ENCODE data around the gene PIP5K1C. TPM values are rescaled to one million over a fixed set of nuclear protein-coding genes. Genes with fewer than 3 reads are reported as not detected.

The PIP5K1C gene
- total RNA-seq, 2 experiments from 2014 or later = 18.3 to 19.6 TPM

DNA sequence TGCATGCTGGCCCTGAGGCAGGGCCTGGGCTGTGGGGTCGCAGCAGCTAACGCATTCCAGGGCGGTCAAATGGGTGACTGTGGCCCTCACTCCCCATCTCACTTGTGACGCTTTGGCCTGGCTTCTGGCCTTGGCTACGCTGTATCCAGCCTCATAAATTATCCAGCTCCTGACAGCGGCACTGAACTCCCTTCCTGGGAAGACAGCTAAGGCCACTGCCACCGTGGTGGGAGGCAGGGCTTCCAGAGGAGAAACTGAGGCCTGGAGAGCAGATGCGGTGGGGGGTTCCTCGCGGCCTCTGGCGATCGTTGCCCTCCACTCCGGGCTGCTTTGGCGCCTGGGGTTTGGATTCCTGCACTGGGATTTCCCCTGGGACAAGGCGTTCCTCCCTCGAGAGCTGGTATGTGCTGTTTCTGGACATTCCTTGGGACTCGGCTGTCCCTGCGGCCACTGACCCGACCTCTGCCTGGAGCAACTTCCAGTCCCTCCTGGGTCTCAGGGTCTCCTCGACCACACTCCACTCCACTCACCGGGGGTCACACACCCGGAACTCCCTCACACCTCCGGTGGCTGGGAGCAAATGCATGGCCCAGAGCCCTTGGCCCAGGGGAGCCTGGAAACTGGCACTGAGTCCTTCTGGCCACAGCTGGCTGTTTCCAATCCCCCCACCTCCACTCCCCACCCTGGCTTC lies 97.0 kb downstream of the PIP5K1C start:
- Mint-ChIP-seq H3K36me3 (ENCODE audit: low read depth) (no peaks in the 10 kb centered on the region), H3K4me3 (no peak overlapping the region), H3K27me3 (peaks cover 8% of the 10 kb centered on the region), H3K9me3 (no peaks in the 10 kb centered on the region), H3K4me1 (peaks cover 5% of the 10 kb centered on the region), H3K27ac (no peak overlapping the region)
- DNase-seq = no peak
- CTCF ChIA-PET = interaction anchor here (0.7 kb wide), 1 partner anchor 799 kb away, joined by 3 read pairs; the partner anchor contains the start of gene CHAF1A
- POLR2A ChIA-PET = no interaction called here

DNA sequence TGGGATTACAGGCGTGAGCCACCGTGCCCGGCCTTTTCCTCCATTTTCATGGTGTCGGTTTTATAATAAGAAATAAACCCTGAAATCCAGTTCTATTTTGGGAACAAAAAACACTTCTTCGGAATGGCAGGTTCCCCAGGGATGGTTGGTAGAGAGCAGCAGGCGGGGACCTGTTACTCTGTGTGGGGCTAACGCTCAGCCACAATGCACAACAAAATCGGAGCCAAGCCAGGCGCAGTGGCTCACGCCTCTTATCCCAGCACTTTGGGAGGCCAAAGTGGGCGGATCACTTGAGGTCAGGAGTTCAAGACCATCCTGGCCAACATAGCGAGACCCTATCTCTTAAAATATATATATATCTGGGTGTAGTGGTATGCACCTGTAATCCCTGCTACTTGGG lies 99.2 kb downstream of the PIP5K1C start:
- no peak for DNase-seq
- H3K27me3 Mint-ChIP-seq = no peaks in the 10 kb centered on the region
- H3K9me3 Mint-ChIP-seq = no peaks in the 10 kb centered on the region
- H3K4me1 Mint-ChIP-seq = no peaks in the 10 kb centered on the region
- H3K27ac Mint-ChIP-seq = no peak overlapping the region
- H3K4me3 Mint-ChIP-seq = no peak overlapping the region
- POLR2A ChIA-PET = no interaction called here
- CTCF ChIA-PET = interaction anchor here (0.7 kb wide), 1 partner anchor 43 kb away, joined by 3 read pairs; no protein-coding TSS in a partner anchor
- H3K36me3 Mint-ChIP-seq (ENCODE audit: low read depth) = no peaks in the 10 kb centered on the region

DNA sequence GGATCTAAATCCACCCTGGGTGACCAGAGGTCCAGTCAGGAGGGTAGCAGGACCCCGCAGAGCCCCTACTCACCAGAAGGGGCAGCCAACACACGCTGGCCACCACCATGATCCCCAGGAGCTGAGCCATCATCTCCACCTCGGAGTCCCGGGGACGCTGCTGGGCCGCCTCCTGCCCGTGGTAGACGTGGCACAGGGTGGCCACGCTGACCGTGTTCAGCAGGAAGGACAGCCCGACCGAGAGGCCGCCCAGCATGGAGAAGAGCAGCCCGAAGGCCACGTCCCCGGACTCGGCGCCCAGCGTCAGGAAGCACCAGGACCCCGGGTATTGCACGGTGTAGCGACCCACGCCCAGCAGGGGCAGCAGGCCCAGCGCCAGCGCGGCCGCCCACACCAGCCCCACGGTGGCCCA lies 100.5 kb downstream of the PIP5K1C start:
- Mint-ChIP-seq H3K27me3 (no peaks in the 10 kb centered on the region), H3K9me3 (no peaks in the 10 kb centered on the region), H3K27ac (no peak overlapping the region), H3K36me3 (ENCODE audit: low read depth) (no peaks in the 10 kb centered on the region), H3K4me1 (no peaks in the 10 kb centered on the region), H3K4me3 (no peak overlapping the region)
- DNase-seq = no peak
- POLR2A ChIA-PET = no interaction called here
- CTCF ChIA-PET = no interaction called here

DNA sequence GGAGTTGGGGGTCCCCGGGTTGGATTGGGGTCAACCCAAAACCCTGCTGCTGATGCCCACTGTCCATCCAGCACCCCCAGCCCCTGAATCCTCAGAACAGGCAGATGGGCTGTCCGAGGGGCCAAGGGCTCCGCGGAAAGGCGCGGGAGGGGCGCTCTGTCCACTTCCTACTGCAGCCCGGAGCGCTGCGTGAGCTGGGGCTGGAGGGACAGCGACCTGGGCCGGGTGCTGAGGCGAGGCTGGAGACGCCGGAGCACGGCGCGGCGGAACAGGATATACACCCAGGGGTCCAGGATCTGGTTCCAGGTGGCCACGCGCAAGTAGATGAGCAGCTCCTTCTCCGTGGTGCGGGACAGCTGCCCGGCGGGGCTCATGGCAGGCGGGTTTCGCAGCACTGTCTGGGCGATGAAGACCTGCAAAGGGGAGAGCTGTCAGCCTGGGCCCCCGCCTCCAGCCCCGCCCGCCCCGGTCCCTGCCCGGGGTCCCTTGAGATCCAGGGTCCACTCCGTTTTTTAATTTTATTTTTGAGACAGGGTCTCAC lies 104.7 kb downstream of the PIP5K1C start:
- Mint-ChIP-seq H3K4me3 (no peak overlapping the region), H3K27ac (no peak overlapping the region), H3K9me3 (peaks cover 3% of the 10 kb centered on the region), H3K27me3 (no peaks in the 10 kb centered on the region), H3K36me3 (ENCODE audit: low read depth) (no peaks in the 10 kb centered on the region), H3K4me1 (no peaks in the 10 kb centered on the region)
- ChIA-PET CTCF (no interaction called here), POLR2A (no interaction called here)
- no peak for DNase-seq

DNA sequence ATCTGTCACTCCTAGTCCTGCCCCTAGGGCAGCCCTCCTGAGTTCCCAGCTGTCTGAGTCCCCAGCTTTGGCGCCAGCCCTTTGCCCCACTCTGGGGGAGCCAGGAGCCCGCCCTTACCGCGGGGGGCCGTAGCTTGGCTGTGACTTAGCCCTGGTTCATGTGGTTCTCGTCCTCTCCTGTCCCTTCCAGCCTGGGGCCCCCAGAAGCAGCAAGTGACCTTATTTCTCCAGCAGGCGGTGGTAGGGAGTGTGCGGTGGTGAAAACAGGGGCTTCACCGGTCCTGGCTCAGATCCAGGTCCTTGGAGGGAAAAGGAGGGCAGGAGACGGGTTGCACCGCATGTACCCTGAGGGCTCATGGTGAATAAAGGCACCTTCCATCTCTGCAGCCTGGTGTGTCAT lies 107.1 kb downstream of the PIP5K1C start:
- CTCF ChIA-PET = no interaction called here
- no peaks in the 10 kb centered on the region for H3K36me3 Mint-ChIP-seq (ENCODE audit: low read depth)
- H3K9me3 Mint-ChIP-seq = peaks cover 7% of the 10 kb centered on the region
- no peaks in the 10 kb centered on the region for H3K4me1 Mint-ChIP-seq
- POLR2A ChIA-PET = no interaction called here
- no peak overlapping the region for H3K4me3 Mint-ChIP-seq
- no peak for DNase-seq
- H3K27me3 Mint-ChIP-seq = no peaks in the 10 kb centered on the region
- no peak overlapping the region for H3K27ac Mint-ChIP-seq

DNA sequence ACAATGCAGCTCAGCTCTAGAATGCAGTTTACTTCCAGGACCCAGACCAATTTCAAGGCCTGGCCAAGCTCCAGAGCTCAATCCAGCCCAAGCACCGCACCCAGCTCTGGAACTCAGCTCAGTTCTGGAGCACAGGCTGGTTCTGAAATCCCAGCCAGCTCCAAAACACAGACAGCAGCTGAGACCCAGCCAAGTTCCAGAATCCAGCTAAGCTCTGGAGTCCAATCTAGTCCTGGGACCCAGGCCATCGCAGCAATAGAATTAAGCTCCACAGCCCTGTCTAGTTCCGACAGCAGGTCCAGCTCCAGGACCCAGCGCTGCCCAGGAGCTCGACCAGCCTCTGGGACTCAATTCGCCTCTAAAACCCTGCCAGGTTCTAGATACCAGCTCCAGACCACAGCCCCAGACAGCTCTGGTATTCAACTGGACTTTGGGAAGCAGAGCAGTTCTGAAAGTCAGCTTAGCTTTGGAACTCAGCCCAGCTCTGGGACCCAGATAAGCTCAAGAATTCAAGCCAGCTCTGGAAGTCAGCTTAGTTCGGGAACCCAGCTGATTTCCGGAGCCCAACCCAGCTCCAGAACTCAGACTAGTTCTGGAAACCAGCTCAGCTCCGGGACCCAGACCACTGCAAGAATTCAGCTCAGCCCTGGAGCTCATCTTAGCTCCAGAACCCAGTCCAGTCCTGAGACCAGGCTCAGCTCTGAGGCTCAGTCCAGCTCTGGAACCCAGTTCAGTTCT lies 108.2 kb downstream of the PIP5K1C start:
- ChIA-PET CTCF (no interaction called here), POLR2A (no interaction called here)
- no peaks in the 10 kb centered on the region for H3K27me3 Mint-ChIP-seq
- no peaks in the 10 kb centered on the region for H3K4me1 Mint-ChIP-seq
- H3K9me3 Mint-ChIP-seq = peaks cover 7% of the 10 kb centered on the region
- H3K4me3 Mint-ChIP-seq = no peak overlapping the region
- H3K36me3 Mint-ChIP-seq (ENCODE audit: low read depth) = no peaks in the 10 kb centered on the region
- H3K27ac Mint-ChIP-seq = no peak overlapping the region
- DNase-seq = no peak

DNA sequence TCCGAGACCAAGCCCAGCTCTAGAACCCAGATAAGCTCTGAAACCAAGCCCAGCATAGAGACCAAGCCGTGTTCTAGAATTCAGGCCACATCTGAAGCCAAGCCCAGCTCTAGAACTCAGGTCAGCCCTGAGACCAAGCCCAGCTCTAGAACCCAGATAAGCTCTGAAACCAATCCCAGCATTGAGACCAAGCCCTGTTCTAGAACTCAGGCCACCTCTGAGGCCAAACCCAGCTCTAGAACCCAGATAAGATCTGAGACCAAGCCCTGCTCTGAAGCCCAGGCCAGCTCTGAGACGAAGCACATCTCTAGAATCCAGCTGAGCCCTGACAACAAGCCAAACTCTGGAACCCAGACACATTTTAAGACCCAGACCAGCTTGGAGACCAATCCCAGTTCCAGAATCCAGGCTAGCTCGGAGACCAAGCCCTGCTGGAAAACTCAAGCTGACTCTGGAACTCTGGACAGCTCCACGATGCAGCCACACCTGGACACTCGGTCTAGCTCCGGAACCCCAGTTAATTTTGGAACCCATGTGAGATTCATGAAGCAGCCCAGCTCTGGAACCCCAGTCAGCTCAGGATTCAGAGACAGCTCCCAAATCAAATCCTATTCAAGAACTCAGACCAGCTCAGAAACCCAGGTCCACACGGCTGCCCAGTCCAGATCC lies 109.1 kb downstream of the PIP5K1C start:
- POLR2A ChIA-PET = no interaction called here
- H3K36me3 Mint-ChIP-seq (ENCODE audit: low read depth) = no peaks in the 10 kb centered on the region
- no peak for DNase-seq

DNA sequence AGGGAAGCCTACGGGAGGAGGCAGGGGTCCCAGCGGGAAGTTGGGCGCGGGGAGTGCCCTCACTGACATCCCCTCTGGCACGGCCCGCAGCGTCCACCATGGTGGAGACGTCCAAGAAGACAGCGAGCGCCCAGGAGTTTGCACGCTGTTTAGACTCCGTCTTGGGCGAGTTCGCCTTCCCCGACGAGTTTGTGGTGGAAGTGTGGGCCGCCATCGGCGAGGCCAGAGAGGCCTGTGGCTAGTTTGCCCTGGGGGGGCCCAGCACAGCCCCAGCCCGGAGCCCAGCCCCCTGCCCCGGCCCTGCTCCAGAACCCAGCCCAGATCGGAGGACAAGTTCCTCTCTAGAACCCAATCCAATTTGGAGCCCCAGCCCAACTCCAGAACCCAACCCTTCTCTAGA lies 110.3 kb downstream of the PIP5K1C start:
- H3K4me1 Mint-ChIP-seq = no peaks in the 10 kb centered on the region
- ChIA-PET CTCF (no interaction called here), POLR2A (no interaction called here)
- no peaks in the 10 kb centered on the region for H3K36me3 Mint-ChIP-seq (ENCODE audit: low read depth)
- no peak for DNase-seq
- peaks cover 7% of the 10 kb centered on the region for H3K9me3 Mint-ChIP-seq
- no peak overlapping the region for H3K4me3 Mint-ChIP-seq
- no peaks in the 10 kb centered on the region for H3K27me3 Mint-ChIP-seq
- no peak overlapping the region for H3K27ac Mint-ChIP-seq

More for the DNA sequence above, 109.1 kb downstream of the PIP5K1C start:
- Mint-ChIP-seq H3K4me3 (no peak overlapping the region), H3K9me3 (peaks cover 7% of the 10 kb centered on the region), H3K4me1 (no peaks in the 10 kb centered on the region), H3K27ac (no peak overlapping the region), H3K27me3 (no peaks in the 10 kb centered on the region)
- CTCF ChIA-PET = interaction anchor here (0.6 to 1.4 kb wide), 4 partner anchors 9 to 46 kb away, joined by 3 read pairs; no protein-coding TSS in a partner anchor

DNA sequence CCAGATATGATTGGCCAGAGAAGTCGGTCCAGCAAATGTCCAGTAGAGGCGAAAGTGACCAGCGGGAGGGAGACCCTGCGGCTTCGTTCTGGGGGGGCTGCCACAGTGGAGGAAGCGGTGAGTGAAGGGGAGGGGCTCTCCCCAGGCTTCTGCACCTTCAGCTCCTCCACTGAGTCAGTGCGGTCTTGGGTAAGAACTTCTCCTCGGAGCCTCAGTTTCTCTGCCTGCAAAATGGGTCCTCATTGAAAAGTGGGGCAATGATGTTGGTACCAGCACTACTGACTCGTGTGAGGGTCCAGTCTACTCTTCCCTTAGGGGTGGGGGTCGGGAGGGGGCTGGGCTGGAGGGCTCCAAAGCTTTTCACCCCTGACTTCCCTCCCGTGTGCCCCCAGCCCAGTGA lies 110.8 kb downstream of the PIP5K1C start:
- Mint-ChIP-seq H3K4me3 (no peak overlapping the region), H3K27me3 (no peaks in the 10 kb centered on the region), H3K9me3 (peaks cover 7% of the 10 kb centered on the region), H3K27ac (no peak overlapping the region), H3K4me1 (no peaks in the 10 kb centered on the region), H3K36me3 (ENCODE audit: low read depth) (no peaks in the 10 kb centered on the region)
- POLR2A ChIA-PET = no interaction called here
- DNase-seq = no peak
- CTCF ChIA-PET = interaction anchor here (0.6 kb wide), 1 partner anchor 42 kb away, joined by 3 read pairs; no protein-coding TSS in a partner anchor

DNA sequence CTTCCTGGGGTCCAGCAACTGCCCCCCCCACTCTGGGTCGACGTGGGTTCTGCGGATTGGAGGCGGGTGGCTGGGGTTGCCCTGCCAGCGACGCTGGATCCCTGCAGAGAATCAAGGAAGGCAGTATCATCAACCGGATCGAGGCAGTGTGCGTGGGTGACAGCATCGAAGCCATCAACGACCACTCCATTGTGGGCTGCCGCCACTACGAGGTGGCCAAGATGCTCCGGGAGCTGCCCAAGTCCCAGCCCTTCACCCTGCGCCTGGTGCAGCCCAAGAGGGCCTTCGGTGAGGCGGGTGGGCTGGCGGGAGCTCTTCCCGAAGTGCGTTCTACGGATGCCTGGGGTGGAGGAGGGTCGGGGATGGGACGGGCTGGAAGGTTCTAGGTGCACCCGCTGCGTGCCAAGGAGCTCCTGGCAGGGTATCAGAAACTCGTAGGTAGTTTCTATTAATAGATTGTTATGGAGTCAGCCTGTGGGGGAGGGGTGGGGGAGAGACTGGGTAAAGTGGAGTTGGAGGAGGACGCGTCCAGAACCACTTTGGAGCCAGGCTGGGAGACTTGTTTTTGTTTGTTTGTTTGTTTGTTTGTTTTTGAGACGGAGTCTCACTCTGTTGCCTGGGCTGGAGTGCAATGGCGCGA lies 113.4 kb downstream of the PIP5K1C start:
- no peak for DNase-seq
- no peak overlapping the region for H3K27ac Mint-ChIP-seq
- CTCF ChIA-PET = no interaction called here

DNA sequence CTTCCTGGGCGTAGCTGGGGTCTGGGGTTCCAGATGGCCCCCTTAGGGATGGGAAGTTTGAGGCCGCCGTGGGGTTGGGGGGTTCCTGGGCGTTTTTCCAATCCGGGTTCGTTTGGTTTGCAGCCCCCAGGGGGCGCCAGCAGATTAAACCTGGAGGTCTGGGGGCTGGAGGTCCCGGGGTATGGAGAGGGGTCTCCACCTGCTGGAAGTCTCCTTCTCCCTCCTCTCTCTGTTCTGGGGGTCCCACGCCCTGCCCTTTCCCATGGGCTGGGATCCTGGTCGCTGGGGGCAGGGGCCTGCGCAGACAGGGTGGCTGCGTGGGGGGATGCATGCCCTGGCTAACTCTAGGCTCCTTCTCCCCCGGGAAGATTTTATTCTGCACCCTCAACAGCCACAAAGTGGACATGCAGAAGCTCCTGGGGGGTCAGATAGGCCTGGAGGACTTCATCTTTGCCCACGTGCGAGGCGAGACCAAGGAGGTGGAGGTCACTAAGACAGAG lies 114.1 kb downstream of the PIP5K1C start:
- H3K4me3 Mint-ChIP-seq = no peak overlapping the region
- peaks cover 4% of the 10 kb centered on the region for H3K27me3 Mint-ChIP-seq
- H3K9me3 Mint-ChIP-seq = peaks cover 7% of the 10 kb centered on the region
- H3K27ac Mint-ChIP-seq = no peak overlapping the region
- ChIA-PET POLR2A (no interaction called here), CTCF (no interaction called here)
- H3K4me1 Mint-ChIP-seq = no peaks in the 10 kb centered on the region
- no peak for DNase-seq
- H3K36me3 Mint-ChIP-seq (ENCODE audit: low read depth) = no peaks in the 10 kb centered on the region

More for the DNA sequence above, 113.4 kb downstream of the PIP5K1C start:
- POLR2A ChIA-PET = no interaction called here
- Mint-ChIP-seq H3K27me3 (peaks cover 4% of the 10 kb centered on the region), H3K4me1 (no peaks in the 10 kb centered on the region), H3K4me3 (no peak overlapping the region), H3K9me3 (peaks cover 7% of the 10 kb centered on the region), H3K36me3 (ENCODE audit: low read depth) (no peaks in the 10 kb centered on the region)

DNA sequence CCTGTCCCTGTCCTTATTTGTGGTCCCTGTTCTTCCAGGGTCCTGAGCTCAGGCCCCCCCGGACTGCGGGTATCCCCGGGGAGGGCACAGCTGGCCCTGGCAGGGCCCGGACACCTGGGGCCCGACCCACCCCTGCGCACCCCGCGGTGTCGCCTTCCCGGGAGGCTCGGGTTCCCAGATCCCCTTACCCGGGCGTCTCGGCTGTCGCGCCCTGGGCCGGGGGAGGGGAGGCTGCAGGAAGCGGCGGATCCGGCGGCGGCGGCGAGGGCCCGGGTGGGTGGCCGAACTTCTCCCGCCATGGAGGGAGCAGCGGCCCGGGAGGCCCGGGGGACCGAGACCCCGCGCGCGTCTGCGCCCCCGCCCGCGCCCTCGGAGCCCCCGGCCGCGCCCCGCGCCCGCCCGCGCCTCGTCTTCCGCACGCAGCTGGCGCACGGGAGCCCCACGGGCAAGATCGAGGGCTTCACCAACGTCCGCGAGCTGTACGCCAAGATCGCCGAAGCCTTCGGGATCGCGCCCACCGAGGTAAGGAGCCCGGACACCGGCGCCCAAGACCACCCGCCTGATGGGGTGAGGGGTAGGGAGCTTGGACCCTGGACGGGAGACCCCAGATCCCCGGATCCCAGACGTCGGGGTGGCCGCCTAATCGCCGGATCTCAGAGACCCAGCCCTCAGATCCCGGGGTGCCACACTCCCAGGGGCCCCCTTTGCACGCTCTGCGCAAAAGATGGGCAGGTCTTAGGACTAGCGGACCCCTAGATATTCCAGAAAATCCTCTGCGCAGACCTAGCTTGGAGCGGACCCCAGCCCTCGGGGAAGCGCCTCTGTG lies 114.8 kb downstream of the PIP5K1C start, which contains the start of gene GIPC3:
TSS of gene GIPC3 (plus strand) at position 178 of the 826 bp plus-strand sequence. CDS start at position 298, 120 bp downstream.
- Mint-ChIP-seq H3K4me1 (no peaks in the 10 kb centered on the region), H3K27me3 (peaks cover 4% of the 10 kb centered on the region), H3K27ac (no peak within 1 kb of the TSS), H3K4me3 (no peak within 1 kb of the TSS), H3K9me3 (peaks cover 3% of the 10 kb centered on the region), H3K36me3 (ENCODE audit: low read depth) (no peaks in the 10 kb centered on the region)
- ChIA-PET CTCF (interaction anchor here (0.5 to 0.8 kb wide), 3 partner anchors 77 to 887 kb away, joined by 3 to 5 read pairs (median 3); no protein-coding TSS in a partner anchor), POLR2A (no interaction called here)
- DNase-seq = no peak

Measured in activated CD4-positive, alpha-beta memory T cell treated with anti-CD3 and anti-CD28 coated beads, Interleukin-2, amount 10 ng/mL, durations not matched to agents 7 days and 5 days (primary cell).